DOHH2 (cell line): ENCODE results near the gene MAN2C1.

Experiments used
- CTCF ChIP-seq: fragments of 200-600 bp; sonication (generic); IDR thresholded peaks from one replicate; pipeline ENCODE4 v1.5.1; 2014; ENCODE audit warnings: antibody characterized with exemption, mild to moderate bottlenecking, low read depth, low read length; ENCODE audit not compliant: poor library complexity, severe bottlenecking
- EZH2phosphoT487 ChIP-seq: fragments of 200-600 bp; sonication (generic); IDR thresholded peaks from 2 replicates; pipeline ENCODE4 v1.6.1; 2017; ENCODE audit warnings: borderline replicate concordance, mild to moderate bottlenecking, antibody characterized with exemption, low read length, moderate library complexity, mixed read lengths

- TF ChIP-seq CTCF = no peak
- TF ChIP-seq EZH2phosphoT487 = no peak
Measured at GRCh38 chr15:75329571-75329970, 38.8 kb downstream of the MAN2C1 start.
